ENCODE measurements around the gene WHRN. TPM values are rescaled to one million over a fixed set of nuclear protein-coding genes. Genes with fewer than 3 reads are reported as not detected.

The WHRN gene
- total RNA-seq, 1 donor from 2014 or later, result 6.9 TPM

DNA sequence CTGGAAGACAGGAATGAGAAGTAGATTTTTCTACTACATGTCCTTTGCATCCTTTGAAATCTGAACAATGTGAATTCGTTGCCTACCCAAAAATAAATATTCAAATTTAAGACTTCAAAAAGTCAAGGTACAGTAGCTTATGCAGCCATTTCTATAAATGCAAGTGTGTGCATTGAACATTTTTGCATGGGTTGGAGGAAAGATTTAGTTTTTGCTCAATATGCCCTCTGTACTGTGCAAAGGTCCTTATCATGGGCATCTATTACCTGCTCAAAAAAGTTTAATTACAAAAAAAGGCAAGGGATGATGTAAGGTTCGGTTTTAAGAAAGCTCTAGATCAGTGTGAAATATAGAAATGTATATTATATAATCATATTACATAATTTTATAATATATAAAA, 140.1 kb downstream of the WHRN start:
- H3K4me1 Mint-ChIP-seq (ENCODE audit: low read depth), result peaks cover 35% of the 10 kb centered on the region
- no peak for DNase-seq (ENCODE audit: low spot score)
- H3K27ac Mint-ChIP-seq (ENCODE audit: unreplicated experiment), result peak overlapping the region; percentile 17
- no peaks in the 10 kb centered on the region for H3K9me3 Mint-ChIP-seq (ENCODE audit: low read depth)
- TF ChIP-seq, protein P1, sequence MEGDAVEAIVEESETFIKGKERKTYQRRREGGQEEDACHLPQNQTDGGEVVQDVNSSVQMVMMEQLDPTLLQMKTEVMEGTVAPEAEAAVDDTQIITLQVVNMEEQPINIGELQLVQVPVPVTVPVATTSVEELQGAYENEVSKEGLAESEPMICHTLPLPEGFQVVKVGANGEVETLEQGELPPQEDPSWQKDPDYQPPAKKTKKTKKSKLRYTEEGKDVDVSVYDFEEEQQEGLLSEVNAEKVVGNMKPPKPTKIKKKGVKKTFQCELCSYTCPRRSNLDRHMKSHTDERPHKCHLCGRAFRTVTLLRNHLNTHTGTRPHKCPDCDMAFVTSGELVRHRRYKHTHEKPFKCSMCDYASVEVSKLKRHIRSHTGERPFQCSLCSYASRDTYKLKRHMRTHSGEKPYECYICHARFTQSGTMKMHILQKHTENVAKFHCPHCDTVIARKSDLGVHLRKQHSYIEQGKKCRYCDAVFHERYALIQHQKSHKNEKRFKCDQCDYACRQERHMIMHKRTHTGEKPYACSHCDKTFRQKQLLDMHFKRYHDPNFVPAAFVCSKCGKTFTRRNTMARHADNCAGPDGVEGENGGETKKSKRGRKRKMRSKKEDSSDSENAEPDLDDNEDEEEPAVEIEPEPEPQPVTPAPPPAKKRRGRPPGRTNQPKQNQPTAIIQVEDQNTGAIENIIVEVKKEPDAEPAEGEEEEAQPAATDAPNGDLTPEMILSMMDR (IDR thresholded peaks at IDR 0.05), result no peak
- H3K4me3 Mint-ChIP-seq (ENCODE audit: unreplicated experiment), result no peak overlapping the region
- peaks cover 38% of the 10 kb centered on the region for H3K36me3 Mint-ChIP-seq (ENCODE audit: low read depth)
- no peaks in the 10 kb centered on the region for H3K27me3 Mint-ChIP-seq (ENCODE audit: low read depth)

DNA sequence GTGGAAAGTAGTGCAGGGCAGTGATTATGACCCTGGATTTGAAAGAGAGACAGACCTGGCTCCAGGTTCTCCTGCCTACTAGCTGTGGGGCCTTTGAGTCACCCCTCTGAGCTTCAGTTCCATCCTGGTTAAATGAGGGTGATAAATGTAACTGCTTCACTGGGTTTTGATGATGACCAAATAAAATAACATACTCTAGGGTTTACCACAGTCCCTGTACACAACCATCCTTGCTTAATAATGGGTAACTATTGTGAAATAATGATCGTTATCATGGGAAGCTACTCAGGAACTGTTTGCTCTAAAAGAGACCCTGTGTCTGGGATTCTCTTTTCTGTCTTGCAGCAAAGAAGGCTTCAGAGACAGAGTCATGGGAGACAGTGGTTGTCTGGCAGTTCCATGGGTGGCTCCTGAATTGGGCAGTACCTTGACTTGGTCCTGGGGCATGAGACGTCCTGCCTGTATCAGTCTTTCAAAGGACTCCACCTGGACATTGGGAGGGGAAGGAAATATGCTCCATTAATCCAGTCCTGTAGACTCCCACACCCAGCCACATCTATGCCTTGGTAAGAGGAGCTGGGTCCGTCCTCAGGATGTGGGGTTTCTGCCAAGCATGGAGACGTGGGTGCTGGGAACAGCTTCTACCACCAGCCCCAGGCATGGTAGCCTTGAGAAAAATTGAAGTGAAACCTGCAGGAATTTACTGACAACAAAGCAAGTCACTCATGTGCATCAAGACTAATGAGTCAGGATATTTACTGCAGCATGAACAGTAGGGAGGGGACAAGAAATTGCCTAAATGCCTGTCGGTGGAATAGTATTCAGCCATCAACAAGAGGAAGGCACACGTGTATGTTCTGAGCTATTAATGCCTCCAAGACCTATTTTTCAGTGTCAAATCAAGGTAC, 140.9 kb downstream of the WHRN start:
- Mint-ChIP-seq H3K4me3 (ENCODE audit: unreplicated experiment) (no peak overlapping the region), H3K4me1 (ENCODE audit: low read depth) (peaks cover 31% of the 10 kb centered on the region), H3K27ac (ENCODE audit: unreplicated experiment) (no peak overlapping the region), H3K27me3 (ENCODE audit: low read depth) (no peaks in the 10 kb centered on the region), H3K36me3 (ENCODE audit: low read depth) (peaks cover 41% of the 10 kb centered on the region), H3K9me3 (ENCODE audit: low read depth) (no peaks in the 10 kb centered on the region)
- TF ChIP-seq, protein P1 (IDR thresholded peaks at IDR 0.05), result no peak
- DNase-seq (ENCODE audit: low spot score), result peak; percentile 18

DNA sequence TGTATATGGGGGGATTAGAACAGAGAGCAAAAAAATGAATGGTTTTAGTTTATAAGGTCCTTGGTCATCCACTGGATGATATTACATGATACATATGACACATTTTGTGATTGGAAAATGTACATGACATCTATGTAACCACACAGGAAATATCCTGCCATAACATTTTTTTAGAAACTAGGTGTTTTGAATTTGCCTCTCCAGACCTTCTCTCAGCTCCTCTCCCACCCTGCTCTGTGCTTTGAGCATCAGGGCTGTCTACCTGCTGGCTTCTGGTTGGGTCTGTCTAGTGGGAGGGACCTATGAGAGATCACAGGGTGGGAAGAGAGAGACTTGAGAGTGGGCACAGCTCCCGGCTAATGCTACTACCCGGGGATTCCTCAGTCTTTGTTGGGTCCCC, 141.8 kb downstream of the WHRN start:
- TF ChIP-seq, protein P1 (IDR thresholded peaks at IDR 0.05), result no peak
- Mint-ChIP-seq H3K9me3 (ENCODE audit: low read depth) (no peaks in the 10 kb centered on the region), H3K4me3 (ENCODE audit: unreplicated experiment) (no peak overlapping the region), H3K27me3 (ENCODE audit: low read depth) (no peaks in the 10 kb centered on the region), H3K27ac (ENCODE audit: unreplicated experiment) (no peak overlapping the region), H3K36me3 (ENCODE audit: low read depth) (peaks cover 43% of the 10 kb centered on the region), H3K4me1 (ENCODE audit: low read depth) (peaks cover 30% of the 10 kb centered on the region)
- no peak for DNase-seq (ENCODE audit: low spot score)

DNA sequence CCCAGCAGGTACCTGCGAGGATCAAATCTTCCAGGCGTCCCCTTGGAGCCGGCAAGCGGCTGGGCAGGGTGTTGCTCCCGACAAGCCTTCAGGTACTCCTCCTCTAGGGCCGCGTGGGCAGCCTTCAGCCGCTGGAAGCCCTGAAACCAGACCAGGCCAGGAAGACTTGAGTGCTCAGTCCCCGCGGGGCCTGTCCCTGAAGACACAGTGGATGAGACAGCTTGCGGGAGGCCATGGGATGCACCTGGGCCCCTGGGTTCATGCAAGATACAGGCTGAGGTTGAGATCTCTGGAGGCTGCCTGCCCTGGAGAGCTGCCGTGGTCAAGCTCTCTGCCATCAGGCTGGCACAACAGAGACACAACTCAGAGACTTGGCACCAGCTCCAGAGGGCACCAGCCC, 142.9 kb downstream of the WHRN start:
- DNase-seq (ENCODE audit: low spot score), result peak; percentile 76
- TF ChIP-seq, protein P1 (IDR thresholded peaks at IDR 0.05), result no peak
- Mint-ChIP-seq H3K27ac (ENCODE audit: unreplicated experiment) (no peak overlapping the region), H3K4me3 (ENCODE audit: unreplicated experiment) (no peak overlapping the region), H3K4me1 (ENCODE audit: low read depth) (peaks cover 24% of the 10 kb centered on the region), H3K9me3 (ENCODE audit: low read depth) (no peaks in the 10 kb centered on the region), H3K36me3 (ENCODE audit: low read depth) (peaks cover 45% of the 10 kb centered on the region), H3K27me3 (ENCODE audit: low read depth) (no peaks in the 10 kb centered on the region)

DNA sequence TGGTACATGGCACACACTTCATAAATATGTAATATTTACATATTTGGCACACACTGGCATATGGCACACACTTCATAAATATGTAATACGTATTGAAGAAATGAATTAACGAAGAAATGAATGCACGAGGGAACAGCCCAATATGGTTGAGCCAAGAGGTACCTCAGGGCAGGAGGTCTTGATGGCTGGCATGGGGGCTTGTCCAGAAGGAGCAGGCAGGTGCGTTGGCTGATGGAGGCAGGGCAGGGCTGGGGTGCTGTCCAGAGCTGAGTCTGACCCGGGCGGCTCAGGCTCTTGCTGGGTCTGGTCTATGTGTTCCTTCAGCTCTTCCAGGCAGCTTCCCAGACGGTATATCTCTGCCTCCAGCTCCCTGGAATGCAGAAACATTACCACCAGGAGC, 143.7 kb downstream of the WHRN start:
- no peak overlapping the region for H3K27ac Mint-ChIP-seq (ENCODE audit: unreplicated experiment)
- H3K4me1 Mint-ChIP-seq (ENCODE audit: low read depth), result peaks cover 15% of the 10 kb centered on the region
- H3K9me3 Mint-ChIP-seq (ENCODE audit: low read depth), result no peaks in the 10 kb centered on the region
- no peak overlapping the region for H3K4me3 Mint-ChIP-seq (ENCODE audit: unreplicated experiment)
- H3K36me3 Mint-ChIP-seq (ENCODE audit: low read depth), result peaks cover 49% of the 10 kb centered on the region
- TF ChIP-seq, protein P1 (IDR thresholded peaks at IDR 0.05), result no peak
- H3K27me3 Mint-ChIP-seq (ENCODE audit: low read depth), result no peaks in the 10 kb centered on the region
- peak; percentile 77 for DNase-seq (ENCODE audit: low spot score)
